K562 (cell line): ENCODE measurements around the gene CARM1. TPM values are rescaled to one million over a fixed set of nuclear protein-coding genes. Genes with fewer than 3 reads are reported as not detected.

Source experiments
- ATF7 ChIP-seq: fragments of 450-650 bp; IDR thresholded peaks from 2 replicates; pipeline ENCODE4 v1.7.1; 2014; ENCODE audit warnings: mild to moderate bottlenecking, moderate library complexity
- DLX4 ChIP-seq: fragments of 250-450 bp; sonication (Bioruptor Pico); IDR thresholded peaks from 2 replicates; pipeline ENCODE4 v1.6.1; 2021; ENCODE audit warnings: mild to moderate bottlenecking
- HNRNPK ChIP-seq: fragments of 200-400 bp; formaldehyde crosslinking; IDR thresholded peaks from one replicate; pipeline ENCODE4 v1.6.1; 2018; ENCODE audit warnings: mild to moderate bottlenecking, low read depth, low read length; ENCODE audit not compliant: poor library complexity, severe bottlenecking
- LARP7 ChIP-seq: fragments of 450-650 bp; IDR thresholded peaks from 2 replicates; pipeline ENCODE4 v1.6.1; 2016
- PHB2 ChIP-seq: fragments of 450-650 bp; IDR thresholded peaks from 2 replicates; pipeline ENCODE4 v1.6.1; 2017; ENCODE audit warnings: low read depth
- POLR2G ChIP-seq: fragments of 200-400 bp; formaldehyde crosslinking; IDR thresholded peaks from 2 replicates; pipeline ENCODE4 v1.6.1; 2017; ENCODE audit warnings: low read depth, mild to moderate bottlenecking, antibody characterized with exemption, low read length, moderate library complexity
- SMAD3 ChIP-seq: fragments of 450-650 bp; formaldehyde crosslinking; conservative IDR thresholded peaks from 2 replicates; pipeline ENCODE4 v1.4.0; 2020; ENCODE audit warnings: mild to moderate bottlenecking
- SPI1 ChIP-seq: IDR thresholded peaks from 2 replicates; pipeline ENCODE4 v1.6.1; 2011; ENCODE audit warnings: low read depth, low read length, control low read depth, borderline replicate concordance
- TSHZ1 ChIP-seq: fragments of 250-450 bp; sonication (Bioruptor Pico); IDR thresholded peaks from 2 replicates; pipeline ENCODE4 v1.4.0; 2020; ENCODE audit warnings: mild to moderate bottlenecking, moderate library complexity
- YBX1 ChIP-seq: fragments of 450-650 bp; IDR thresholded peaks from 2 replicates; pipeline ENCODE4 v1.7.1; 2016; ENCODE audit warnings: mild to moderate bottlenecking
- ZNF232 ChIP-seq: sonication (generic); formaldehyde crosslinking; IDR thresholded peaks from 2 replicates; pipeline ENCODE4 v1.8.0; 2022; ENCODE audit warnings: mild to moderate bottlenecking, missing genetic modification reagents
- ZNF512 ChIP-seq: IDR thresholded peaks from 2 replicates; pipeline ENCODE4 v1.6.1; 2016; ENCODE audit warnings: missing genetic modification characterization, missing compliant biosample characterization
- ZNF785 ChIP-seq: fragments of 250-450 bp; sonication (Bioruptor Pico); IDR thresholded peaks from 2 replicates; pipeline ENCODE4 v1.4.0; 2020; ENCODE audit warnings: mild to moderate bottlenecking
- polyA plus RNA-seq, 8 experiments: library from polyadenylated mRNA; depleted of rRNA in 4 of 8; stranded (reverse) in 5 of 8; unstranded in 3 of 8; fragments of >200 nt; fragmentation: Nextera tagmentation in 2 of 8; fragmentation: Illumina TruSeq in 1 of 8; extraction: Ambion mirVana in 2 of 8; extraction: Trizol in 1 of 8; gene quantifications; 2 replicates each; pipeline versions ENCODE4 v1.2.1 to v1.2.3, GENCODE V29; 2011 to 2014; ENCODE audit warnings: inconsistent platforms in 1 of 8, missing spikeins in 1 of 8
- total RNA-seq, 7 experiments: library from RNA; depleted of rRNA in 6 of 7; stranded (reverse); fragments of >200 nt in 6 of 7; fragmentation: Illumina TruSeq in 2 of 7; extraction: Trizol in 2 of 7; gene quantifications; 2 replicates each; pipeline versions ENCODE4 v1.2.1 to v1.2.3, GENCODE V29; 2011 to 2021; ENCODE audit warnings: low replicate concordance in 1 of 7
- TF ChIP-seq, protein P1 (sequence below): fragments of 450-650 bp; IDR thresholded peaks from 2 replicates; pipeline ENCODE4 v1.6.1; 2017; ENCODE audit warnings: mild to moderate bottlenecking, moderate library complexity
- TF ChIP-seq, protein P2 (sequence below): fragments of 150-350 bp; conservative IDR thresholded peaks from 2 replicates; pipeline ENCODE4 v1.6.1; 2014; ENCODE audit warnings: low read length

The CARM1 gene
- total and polyA plus RNA-seq, 9 of the 15 experiments (the other 6 are each of a cell fraction or from before 2014, with no cell fraction given): 0.36 to 86.0 (median 29.7) TPM

GRCh38 chr19:10836479-10837330 is 34.6 kb upstream of the CARM1 start (continued):
- 0 out of 2 replicates have a peak, but pooled peaks have one; percentile 21 for TF ChIP-seq ZNF512 (tag)
- peak; percentile 76; the same call in 1 of the 2 replicates for TF ChIP-seq LARP7
- TF ChIP-seq, protein P1, sequence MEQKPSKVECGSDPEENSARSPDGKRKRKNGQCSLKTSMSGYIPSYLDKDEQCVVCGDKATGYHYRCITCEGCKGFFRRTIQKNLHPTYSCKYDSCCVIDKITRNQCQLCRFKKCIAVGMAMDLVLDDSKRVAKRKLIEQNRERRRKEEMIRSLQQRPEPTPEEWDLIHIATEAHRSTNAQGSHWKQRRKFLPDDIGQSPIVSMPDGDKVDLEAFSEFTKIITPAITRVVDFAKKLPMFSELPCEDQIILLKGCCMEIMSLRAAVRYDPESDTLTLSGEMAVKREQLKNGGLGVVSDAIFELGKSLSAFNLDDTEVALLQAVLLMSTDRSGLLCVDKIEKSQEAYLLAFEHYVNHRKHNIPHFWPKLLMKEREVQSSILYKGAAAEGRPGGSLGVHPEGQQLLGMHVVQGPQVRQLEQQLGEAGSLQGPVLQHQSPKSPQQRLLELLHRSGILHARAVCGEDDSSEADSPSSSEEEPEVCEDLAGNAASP: no peak
- TF ChIP-seq POLR2G: no peak
- no peak for TF ChIP-seq YBX1
- 0 out of 2 replicates have a peak, but pooled peaks have one; percentile 33 for TF ChIP-seq PHB2
- TF ChIP-seq SMAD3 (CRISPR knock-in tag): peak; percentile 83; the same call in 1 of the 2 replicates
- TF ChIP-seq DLX4 (CRISPR knock-in tag): no peak
- peak; percentile 93 for TF ChIP-seq ZNF232 (CRISPR knock-in tag)
- peak; percentile 1; the same call in 1 of the 2 replicates for TF ChIP-seq TSHZ1 (CRISPR knock-in tag)
- no peak for TF ChIP-seq SPI1
- TF ChIP-seq ATF7: no peak; the same call in none of the 2 replicates
- TF ChIP-seq HNRNPK: no peak
- no peak for TF ChIP-seq ZNF785
- TF ChIP-seq, protein P2, sequence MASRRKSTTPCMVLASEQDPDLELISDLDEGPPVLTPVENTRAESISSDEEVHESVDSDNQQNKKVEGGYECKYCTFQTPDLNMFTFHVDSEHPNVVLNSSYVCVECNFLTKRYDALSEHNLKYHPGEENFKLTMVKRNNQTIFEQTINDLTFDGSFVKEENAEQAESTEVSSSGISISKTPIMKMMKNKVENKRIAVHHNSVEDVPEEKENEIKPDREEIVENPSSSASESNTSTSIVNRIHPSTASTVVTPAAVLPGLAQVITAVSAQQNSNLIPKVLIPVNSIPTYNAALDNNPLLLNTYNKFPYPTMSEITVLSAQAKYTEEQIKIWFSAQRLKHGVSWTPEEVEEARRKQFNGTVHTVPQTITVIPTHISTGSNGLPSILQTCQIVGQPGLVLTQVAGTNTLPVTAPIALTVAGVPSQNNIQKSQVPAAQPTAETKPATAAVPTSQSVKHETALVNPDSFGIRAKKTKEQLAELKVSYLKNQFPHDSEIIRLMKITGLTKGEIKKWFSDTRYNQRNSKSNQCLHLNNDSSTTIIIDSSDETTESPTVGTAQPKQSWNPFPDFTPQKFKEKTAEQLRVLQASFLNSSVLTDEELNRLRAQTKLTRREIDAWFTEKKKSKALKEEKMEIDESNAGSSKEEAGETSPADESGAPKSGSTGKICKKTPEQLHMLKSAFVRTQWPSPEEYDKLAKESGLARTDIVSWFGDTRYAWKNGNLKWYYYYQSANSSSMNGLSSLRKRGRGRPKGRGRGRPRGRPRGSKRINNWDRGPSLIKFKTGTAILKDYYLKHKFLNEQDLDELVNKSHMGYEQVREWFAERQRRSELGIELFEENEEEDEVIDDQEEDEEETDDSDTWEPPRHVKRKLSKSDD: peak; percentile 86; the same call in 1 of the 2 replicates
